Liver (tissue), 3 donors: ENCODE results near the gene PRKN.

Experiments
- FOXA1 ChIP-seq: IDR thresholded peaks from 2 replicates; pipeline ENCODE4 v1.6.1; 2016; ENCODE audit warnings: antibody characterized with exemption
- GABPA ChIP-seq, 2 donors: IDR thresholded peaks in 1 of 2; conservative IDR thresholded peaks in 1 of 2; 2 replicates each; pipeline ENCODE4 v1.6.1; 2016; ENCODE audit warnings: antibody characterized with exemption in 2 of 2, mild to moderate bottlenecking in 1 of 2, moderate library complexity in 1 of 2
- HNF4A ChIP-seq, 2 donors: conservative IDR thresholded peaks; 2 replicates each; pipeline ENCODE4 v1.6.1; 2016; ENCODE audit warnings: antibody characterized with exemption in 2 of 2, mild to moderate bottlenecking in 2 of 2
- RAD21 ChIP-seq, 2 donors: IDR thresholded peaks; 2 replicates each; pipeline ENCODE4 v1.6.1; 2016; ENCODE audit warnings: antibody characterized with exemption in 2 of 2, mild to moderate bottlenecking in 2 of 2
- SP1 ChIP-seq: IDR thresholded peaks from 2 replicates; pipeline ENCODE4 v1.6.1; 2018; ENCODE audit warnings: antibody characterized with exemption, mild to moderate bottlenecking
- TAF1 ChIP-seq: conservative IDR thresholded peaks from 2 replicates; pipeline ENCODE4 v1.6.1; 2016; ENCODE audit warnings: antibody characterized with exemption, mild to moderate bottlenecking
- YY1 ChIP-seq: IDR thresholded peaks from 2 replicates; pipeline ENCODE4 v1.6.1; 2016; ENCODE audit warnings: antibody characterized with exemption, mild to moderate bottlenecking
- TF ChIP-seq, protein P1 (sequence below): IDR thresholded peaks from 2 replicates; pipeline ENCODE4 v1.6.1; 2016; ENCODE audit warnings: antibody characterized with exemption
- TF ChIP-seq, protein P2 (sequence below): fragments of 150-350 bp; IDR thresholded peaks from 2 replicates; pipeline ENCODE4 v1.5.1; 2017; ENCODE audit warnings: improper control_type of control experiment, low read depth, low read length; ENCODE audit not compliant: missing input control
- TF ChIP-seq, protein P3 (sequence below): IDR thresholded peaks from 2 replicates; pipeline ENCODE4 v1.6.1; 2016; ENCODE audit warnings: antibody characterized with exemption, mild to moderate bottlenecking
- TF ChIP-seq, protein P4 (sequence below): IDR thresholded peaks from 2 replicates; pipeline ENCODE4 v1.6.1; 2016; ENCODE audit warnings: antibody characterized with exemption
- donor health status: healthy.
- donor health status: healthy.

DNA sequence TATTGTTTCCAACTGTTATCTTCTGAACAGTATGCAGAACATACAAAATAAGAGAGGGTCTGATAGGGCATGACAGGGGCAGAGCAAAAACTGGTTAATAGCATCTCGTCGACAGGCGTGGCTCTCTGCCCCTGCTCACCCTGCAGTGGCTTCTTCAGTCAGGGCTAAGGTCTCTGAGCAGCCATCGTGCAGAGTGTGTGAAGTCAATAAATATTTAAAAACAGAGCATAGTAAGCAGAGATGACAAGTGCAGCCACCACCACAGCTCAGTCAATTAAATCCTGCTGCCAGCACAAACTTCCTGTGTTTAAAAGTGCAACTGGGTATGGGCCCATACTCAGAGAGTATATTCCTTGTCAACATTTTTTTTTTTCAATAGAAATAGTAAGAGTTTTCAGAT lies 1080.3 kb downstream of the PRKN start:
- no peak for TF ChIP-seq TAF1
- TF ChIP-seq YY1: no peak
- TF ChIP-seq, protein P1, sequence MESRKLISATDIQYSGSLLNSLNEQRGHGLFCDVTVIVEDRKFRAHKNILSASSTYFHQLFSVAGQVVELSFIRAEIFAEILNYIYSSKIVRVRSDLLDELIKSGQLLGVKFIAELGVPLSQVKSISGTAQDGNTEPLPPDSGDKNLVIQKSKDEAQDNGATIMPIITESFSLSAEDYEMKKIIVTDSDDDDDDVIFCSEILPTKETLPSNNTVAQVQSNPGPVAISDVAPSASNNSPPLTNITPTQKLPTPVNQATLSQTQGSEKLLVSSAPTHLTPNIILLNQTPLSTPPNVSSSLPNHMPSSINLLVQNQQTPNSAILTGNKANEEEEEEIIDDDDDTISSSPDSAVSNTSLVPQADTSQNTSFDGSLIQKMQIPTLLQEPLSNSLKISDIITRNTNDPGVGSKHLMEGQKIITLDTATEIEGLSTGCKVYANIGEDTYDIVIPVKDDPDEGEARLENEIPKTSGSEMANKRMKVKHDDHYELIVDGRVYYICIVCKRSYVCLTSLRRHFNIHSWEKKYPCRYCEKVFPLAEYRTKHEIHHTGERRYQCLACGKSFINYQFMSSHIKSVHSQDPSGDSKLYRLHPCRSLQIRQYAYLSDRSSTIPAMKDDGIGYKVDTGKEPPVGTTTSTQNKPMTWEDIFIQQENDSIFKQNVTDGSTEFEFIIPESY: no peak
- no peak for TF ChIP-seq RAD21 (IDR thresholded peaks at IDR 0.05)
- TF ChIP-seq, protein P2, sequence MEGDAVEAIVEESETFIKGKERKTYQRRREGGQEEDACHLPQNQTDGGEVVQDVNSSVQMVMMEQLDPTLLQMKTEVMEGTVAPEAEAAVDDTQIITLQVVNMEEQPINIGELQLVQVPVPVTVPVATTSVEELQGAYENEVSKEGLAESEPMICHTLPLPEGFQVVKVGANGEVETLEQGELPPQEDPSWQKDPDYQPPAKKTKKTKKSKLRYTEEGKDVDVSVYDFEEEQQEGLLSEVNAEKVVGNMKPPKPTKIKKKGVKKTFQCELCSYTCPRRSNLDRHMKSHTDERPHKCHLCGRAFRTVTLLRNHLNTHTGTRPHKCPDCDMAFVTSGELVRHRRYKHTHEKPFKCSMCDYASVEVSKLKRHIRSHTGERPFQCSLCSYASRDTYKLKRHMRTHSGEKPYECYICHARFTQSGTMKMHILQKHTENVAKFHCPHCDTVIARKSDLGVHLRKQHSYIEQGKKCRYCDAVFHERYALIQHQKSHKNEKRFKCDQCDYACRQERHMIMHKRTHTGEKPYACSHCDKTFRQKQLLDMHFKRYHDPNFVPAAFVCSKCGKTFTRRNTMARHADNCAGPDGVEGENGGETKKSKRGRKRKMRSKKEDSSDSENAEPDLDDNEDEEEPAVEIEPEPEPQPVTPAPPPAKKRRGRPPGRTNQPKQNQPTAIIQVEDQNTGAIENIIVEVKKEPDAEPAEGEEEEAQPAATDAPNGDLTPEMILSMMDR: no peak
- TF ChIP-seq SP1: no peak
- TF ChIP-seq, protein P3, sequence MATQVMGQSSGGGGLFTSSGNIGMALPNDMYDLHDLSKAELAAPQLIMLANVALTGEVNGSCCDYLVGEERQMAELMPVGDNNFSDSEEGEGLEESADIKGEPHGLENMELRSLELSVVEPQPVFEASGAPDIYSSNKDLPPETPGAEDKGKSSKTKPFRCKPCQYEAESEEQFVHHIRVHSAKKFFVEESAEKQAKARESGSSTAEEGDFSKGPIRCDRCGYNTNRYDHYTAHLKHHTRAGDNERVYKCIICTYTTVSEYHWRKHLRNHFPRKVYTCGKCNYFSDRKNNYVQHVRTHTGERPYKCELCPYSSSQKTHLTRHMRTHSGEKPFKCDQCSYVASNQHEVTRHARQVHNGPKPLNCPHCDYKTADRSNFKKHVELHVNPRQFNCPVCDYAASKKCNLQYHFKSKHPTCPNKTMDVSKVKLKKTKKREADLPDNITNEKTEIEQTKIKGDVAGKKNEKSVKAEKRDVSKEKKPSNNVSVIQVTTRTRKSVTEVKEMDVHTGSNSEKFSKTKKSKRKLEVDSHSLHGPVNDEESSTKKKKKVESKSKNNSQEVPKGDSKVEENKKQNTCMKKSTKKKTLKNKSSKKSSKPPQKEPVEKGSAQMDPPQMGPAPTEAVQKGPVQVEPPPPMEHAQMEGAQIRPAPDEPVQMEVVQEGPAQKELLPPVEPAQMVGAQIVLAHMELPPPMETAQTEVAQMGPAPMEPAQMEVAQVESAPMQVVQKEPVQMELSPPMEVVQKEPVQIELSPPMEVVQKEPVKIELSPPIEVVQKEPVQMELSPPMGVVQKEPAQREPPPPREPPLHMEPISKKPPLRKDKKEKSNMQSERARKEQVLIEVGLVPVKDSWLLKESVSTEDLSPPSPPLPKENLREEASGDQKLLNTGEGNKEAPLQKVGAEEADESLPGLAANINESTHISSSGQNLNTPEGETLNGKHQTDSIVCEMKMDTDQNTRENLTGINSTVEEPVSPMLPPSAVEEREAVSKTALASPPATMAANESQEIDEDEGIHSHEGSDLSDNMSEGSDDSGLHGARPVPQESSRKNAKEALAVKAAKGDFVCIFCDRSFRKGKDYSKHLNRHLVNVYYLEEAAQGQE: no peak
- TF ChIP-seq HNF4A (conservative IDR thresholded peaks at IDR 0.05): no peak
- TF ChIP-seq FOXA1: no peak
- TF ChIP-seq, protein P4, sequence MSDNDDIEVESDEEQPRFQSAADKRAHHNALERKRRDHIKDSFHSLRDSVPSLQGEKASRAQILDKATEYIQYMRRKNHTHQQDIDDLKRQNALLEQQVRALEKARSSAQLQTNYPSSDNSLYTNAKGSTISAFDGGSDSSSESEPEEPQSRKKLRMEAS: no peak
- no peak for TF ChIP-seq GABPA (IDR thresholded peaks at IDR 0.05 in 1 of 2, conservative IDR thresholded peaks at IDR 0.05 in 1 of 2)
